Measurements from ENCODE around the gene SAYSD1.
"Not testable (repeated sequence)": the region's sequence is repeated elsewhere in the genome, so short reads cannot be mapped to it uniquely, and the experiment has no call there.

SAYSD1 gene

DNA sequence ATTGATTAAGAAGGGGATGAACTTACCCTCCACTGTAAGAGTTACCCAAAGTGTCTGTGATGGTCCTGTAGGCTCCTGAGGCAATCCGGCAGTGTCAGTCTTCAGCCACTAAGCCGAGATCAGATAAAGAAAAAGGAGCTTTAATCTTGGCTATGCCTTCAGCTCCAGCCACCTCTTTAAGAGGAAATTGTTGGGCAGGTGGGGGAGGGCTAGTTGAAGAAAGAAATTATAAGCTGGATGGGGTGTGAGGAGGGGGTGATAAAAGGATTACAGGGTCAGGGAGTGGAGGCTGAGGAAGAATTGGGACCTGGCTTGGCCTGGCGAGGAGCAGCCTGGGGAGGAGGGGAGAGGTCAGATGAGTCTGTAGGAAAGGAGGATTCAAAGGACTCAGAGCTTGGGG, 19.8 kb upstream of the SAYSD1 start:
- H3K4me1 ChIP-seq (ENCODE audit: insufficient read depth, low read length); H3K36me3 ChIP-seq (ENCODE audit: insufficient read depth, low read length): not testable (repeated sequence)

DNA sequence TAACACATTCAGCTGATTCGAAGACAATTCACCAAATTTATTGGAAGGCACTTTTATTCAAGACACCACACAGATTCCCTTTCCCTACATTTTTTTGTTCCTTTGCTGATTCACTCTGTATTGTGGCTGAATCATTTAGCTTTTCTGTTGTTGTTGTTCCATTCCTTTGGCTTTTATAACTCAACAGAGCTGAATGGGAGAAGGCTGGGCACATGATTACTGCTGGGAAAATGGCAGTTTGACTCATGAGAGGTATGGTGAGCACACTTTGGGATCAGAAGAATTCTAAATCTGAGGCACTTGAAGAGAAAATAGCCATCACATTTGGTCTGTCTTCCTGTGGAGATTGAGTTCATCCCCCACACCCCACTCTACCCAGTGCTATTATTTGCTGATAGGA, 15.7 kb upstream of the SAYSD1 start:
- no peaks in the 10 kb centered on the region for H3K36me3 ChIP-seq (ENCODE audit: insufficient read depth, low read length)
- H3K4me3 ChIP-seq (ENCODE audit: low read length): no peak overlapping the region
- H2AFZ ChIP-seq (ENCODE audit: low read depth, low read length): no peak overlapping the region
- no peaks in the 10 kb centered on the region for H3K27me3 ChIP-seq (ENCODE audit: insufficient read depth, low read length)
- H3K4me1 ChIP-seq (ENCODE audit: insufficient read depth, low read length): no peaks in the 10 kb centered on the region
- H3K9me3 ChIP-seq (ENCODE audit: low read length): no peaks in the 10 kb centered on the region

More for the DNA sequence above, 19.8 kb upstream of the SAYSD1 start:
- H2AFZ ChIP-seq (ENCODE audit: low read depth, low read length); H3K27me3 ChIP-seq (ENCODE audit: insufficient read depth, low read length); H3K9me3 ChIP-seq (ENCODE audit: low read length); H3K4me3 ChIP-seq (ENCODE audit: low read length): not testable (repeated sequence)

DNA sequence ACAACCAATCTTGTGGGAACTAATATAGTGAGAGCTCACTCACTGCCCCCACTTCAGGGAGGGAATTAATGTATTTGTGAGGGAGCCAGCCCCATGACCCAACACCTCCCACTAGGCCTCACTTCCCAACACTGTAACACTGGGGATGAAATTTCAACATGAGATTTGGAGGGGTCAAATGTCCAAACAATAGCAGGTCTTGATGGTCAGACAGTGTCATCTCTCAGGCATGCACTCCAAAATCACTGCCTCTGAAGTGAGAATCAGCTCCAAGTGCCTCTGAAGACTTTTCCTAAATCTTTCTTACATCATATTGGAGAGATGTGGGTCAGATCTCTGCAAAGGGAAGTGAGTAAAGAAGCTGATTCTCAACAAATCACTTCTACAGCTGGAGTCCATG, 13.8 kb upstream of the SAYSD1 start:
- Histone ChIP-seq H3K9me3 (ENCODE audit: low read length) (no peaks in the 10 kb centered on the region), H3K27me3 (ENCODE audit: insufficient read depth, low read length) (no peaks in the 10 kb centered on the region), H3K4me1 (ENCODE audit: insufficient read depth, low read length) (no peaks in the 10 kb centered on the region), H3K36me3 (ENCODE audit: insufficient read depth, low read length) (no peaks in the 10 kb centered on the region), H3K4me3 (ENCODE audit: low read length) (no peak overlapping the region), H2AFZ (ENCODE audit: low read depth, low read length) (no peak overlapping the region)

DNA sequence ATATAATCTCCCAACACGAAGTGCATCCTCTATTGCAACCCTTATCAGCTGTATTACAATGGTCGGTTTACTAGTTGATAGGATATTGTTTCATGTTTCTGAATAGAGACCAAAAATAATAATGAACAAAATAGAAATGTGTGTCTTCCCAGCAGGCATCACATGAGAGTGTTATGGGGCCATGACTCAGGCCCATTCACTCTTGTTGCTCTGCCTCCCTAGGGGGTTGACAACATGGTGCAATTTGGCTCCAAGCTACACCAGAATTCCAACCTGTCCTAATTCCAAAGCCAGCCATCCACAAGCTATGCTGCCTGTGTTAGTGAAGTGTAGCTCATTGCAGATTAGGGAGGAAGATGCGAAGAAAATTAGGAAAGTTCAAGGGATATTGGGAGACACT, 13.1 kb upstream of the SAYSD1 start:
- H3K4me1 ChIP-seq (ENCODE audit: insufficient read depth, low read length): no peaks in the 10 kb centered on the region
- no peaks in the 10 kb centered on the region for H3K9me3 ChIP-seq (ENCODE audit: low read length)

DNA sequence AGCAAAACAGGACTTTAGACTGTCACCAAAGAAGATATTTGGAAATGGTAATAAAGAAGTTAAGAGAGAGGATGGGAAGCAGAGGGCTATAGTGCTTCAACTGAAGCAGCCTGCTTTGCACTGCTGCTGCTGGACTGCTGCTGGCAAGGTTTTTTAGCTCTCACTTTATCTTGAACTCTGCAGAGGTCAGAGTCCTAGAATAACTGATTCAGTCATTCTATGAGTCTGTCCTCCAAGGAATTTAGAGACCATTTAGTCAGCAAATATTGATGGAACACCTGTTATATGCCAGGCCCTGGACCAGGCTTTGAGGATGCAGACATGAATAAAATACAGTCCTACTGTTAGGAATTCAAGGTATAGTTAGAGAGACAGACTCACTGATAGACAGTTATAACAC, 9.1 kb upstream of the SAYSD1 start:
- H3K4me1 ChIP-seq (ENCODE audit: insufficient read depth, low read length): no peaks in the 10 kb centered on the region
- H3K4me3 ChIP-seq (ENCODE audit: low read length): no peak overlapping the region
- no peaks in the 10 kb centered on the region for H3K36me3 ChIP-seq (ENCODE audit: insufficient read depth, low read length)
- H3K27me3 ChIP-seq (ENCODE audit: insufficient read depth, low read length): peaks cover 12% of the 10 kb centered on the region
- H2AFZ ChIP-seq (ENCODE audit: low read depth, low read length): no peak overlapping the region
- H3K9me3 ChIP-seq (ENCODE audit: low read length): no peaks in the 10 kb centered on the region

More for the DNA sequence above, 13.1 kb upstream of the SAYSD1 start:
- no peak overlapping the region for H2AFZ ChIP-seq (ENCODE audit: low read depth, low read length)
- H3K27me3 ChIP-seq (ENCODE audit: insufficient read depth, low read length): no peaks in the 10 kb centered on the region
- H3K4me3 ChIP-seq (ENCODE audit: low read length): no peak overlapping the region
- no peaks in the 10 kb centered on the region for H3K36me3 ChIP-seq (ENCODE audit: insufficient read depth, low read length)

DNA sequence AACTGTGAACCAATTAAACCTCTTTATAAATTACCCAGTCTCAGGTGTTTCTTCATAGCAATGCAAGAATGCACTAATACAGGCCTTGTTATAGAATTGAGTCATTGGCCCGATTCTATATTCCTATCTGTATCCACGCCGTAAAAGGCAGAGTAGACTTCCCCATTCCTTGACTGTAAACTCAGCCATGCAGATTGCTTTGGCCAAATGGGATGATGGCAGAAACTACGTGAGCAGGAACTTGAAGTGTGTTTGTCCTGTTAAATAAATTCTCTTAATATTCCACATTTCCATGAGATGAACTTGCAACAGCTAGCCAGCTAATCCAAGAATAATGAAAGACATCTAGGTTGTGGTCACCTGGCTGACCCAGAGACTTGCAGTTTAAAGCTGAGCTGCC, 3.9 kb upstream of the SAYSD1 start:
- peaks cover 14% of the 10 kb centered on the region for H3K27me3 ChIP-seq (ENCODE audit: insufficient read depth, low read length)
- H2AFZ ChIP-seq (ENCODE audit: low read depth, low read length): no peak overlapping the region
- H3K9me3 ChIP-seq (ENCODE audit: low read length): no peaks in the 10 kb centered on the region
- no peak overlapping the region for H3K4me3 ChIP-seq (ENCODE audit: low read length)
- H3K4me1 ChIP-seq (ENCODE audit: insufficient read depth, low read length): peaks cover 9% of the 10 kb centered on the region
- no peaks in the 10 kb centered on the region for H3K36me3 ChIP-seq (ENCODE audit: insufficient read depth, low read length)

DNA sequence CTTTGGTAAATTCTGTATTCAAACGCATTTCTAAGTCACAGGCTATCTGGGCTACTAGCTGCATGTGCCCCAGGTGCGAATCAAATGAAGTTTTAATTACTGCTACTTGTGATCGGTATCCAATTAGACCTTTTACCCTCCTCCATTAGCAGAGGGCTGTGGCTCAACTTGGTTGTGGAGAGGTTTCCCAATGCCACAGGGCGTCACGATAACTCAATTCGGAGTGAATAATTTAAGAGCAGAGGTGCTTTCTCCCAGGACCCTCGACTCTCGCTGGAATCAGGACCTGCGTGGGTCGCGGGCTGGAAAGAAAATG, 640 bp downstream of the SAYSD1 start:
- Histone ChIP-seq H3K4me1 (ENCODE audit: insufficient read depth, low read length) (peaks cover 16% of the 10 kb centered on the region), H2AFZ (ENCODE audit: low read depth, low read length) (peak overlapping the region; percentile 96), H3K36me3 (ENCODE audit: insufficient read depth, low read length) (no peaks in the 10 kb centered on the region), H3K4me3 (ENCODE audit: low read length) (peak overlapping the region; percentile 84), H3K27me3 (ENCODE audit: insufficient read depth, low read length) (peaks cover 2% of the 10 kb centered on the region), H3K9me3 (ENCODE audit: low read length) (no peaks in the 10 kb centered on the region)

DNA sequence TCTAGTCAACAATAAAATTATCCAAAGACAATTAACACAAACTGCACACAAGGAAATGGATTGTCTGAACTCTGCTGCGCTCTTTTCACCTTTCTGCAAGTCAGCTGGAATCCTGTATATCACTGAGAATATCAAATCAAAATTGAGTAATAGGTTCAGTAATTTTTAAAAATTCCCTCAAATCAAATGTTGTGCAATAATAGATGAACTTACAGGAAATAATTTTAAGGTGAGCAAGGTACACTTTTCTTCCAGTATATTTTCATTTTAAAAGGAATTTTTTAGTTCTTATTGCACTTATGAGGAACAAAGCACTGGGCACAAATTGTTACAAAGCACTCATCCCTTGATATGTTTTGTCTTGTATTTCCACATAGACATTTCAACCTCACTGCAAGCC, 1.2 kb downstream of the SAYSD1 start:
- H3K4me3 ChIP-seq (ENCODE audit: low read length): peak overlapping the region; percentile 84
- H3K36me3 ChIP-seq (ENCODE audit: insufficient read depth, low read length): peaks cover 1% of the 10 kb centered on the region
- H2AFZ ChIP-seq (ENCODE audit: low read depth, low read length): peak overlapping the region; percentile 96
- H3K4me1 ChIP-seq (ENCODE audit: insufficient read depth, low read length): peaks cover 16% of the 10 kb centered on the region
- H3K27me3 ChIP-seq (ENCODE audit: insufficient read depth, low read length): peaks cover 2% of the 10 kb centered on the region
- H3K9me3 ChIP-seq (ENCODE audit: low read length): no peaks in the 10 kb centered on the region

DNA sequence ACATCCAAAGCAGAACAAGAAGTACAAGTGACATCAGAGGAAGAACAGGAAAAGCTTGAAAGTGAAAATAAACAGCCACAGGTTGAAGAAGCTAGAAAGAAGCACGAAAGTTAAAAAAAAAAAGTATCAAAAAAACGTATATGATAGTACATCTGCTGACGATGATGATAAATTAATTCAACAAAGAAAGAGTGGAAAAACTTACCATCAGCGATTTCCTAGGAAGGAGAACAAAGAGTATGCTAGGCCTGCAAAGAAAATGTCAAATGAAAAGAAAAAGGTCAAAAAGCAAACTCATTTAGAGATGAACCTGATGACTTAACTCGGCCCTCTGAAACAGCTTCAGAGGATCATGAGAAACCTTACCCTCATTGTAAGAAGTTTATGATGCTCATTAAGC, 3.7 kb downstream of the SAYSD1 start:
- Histone ChIP-seq H3K4me1 (ENCODE audit: insufficient read depth, low read length) (peaks cover 16% of the 10 kb centered on the region), H3K27me3 (ENCODE audit: insufficient read depth, low read length) (peaks cover 2% of the 10 kb centered on the region), H3K36me3 (ENCODE audit: insufficient read depth, low read length) (peaks cover 6% of the 10 kb centered on the region), H3K9me3 (ENCODE audit: low read length) (no peaks in the 10 kb centered on the region), H3K4me3 (ENCODE audit: low read length) (no peak overlapping the region), H2AFZ (ENCODE audit: low read depth, low read length) (no peak overlapping the region)

DNA sequence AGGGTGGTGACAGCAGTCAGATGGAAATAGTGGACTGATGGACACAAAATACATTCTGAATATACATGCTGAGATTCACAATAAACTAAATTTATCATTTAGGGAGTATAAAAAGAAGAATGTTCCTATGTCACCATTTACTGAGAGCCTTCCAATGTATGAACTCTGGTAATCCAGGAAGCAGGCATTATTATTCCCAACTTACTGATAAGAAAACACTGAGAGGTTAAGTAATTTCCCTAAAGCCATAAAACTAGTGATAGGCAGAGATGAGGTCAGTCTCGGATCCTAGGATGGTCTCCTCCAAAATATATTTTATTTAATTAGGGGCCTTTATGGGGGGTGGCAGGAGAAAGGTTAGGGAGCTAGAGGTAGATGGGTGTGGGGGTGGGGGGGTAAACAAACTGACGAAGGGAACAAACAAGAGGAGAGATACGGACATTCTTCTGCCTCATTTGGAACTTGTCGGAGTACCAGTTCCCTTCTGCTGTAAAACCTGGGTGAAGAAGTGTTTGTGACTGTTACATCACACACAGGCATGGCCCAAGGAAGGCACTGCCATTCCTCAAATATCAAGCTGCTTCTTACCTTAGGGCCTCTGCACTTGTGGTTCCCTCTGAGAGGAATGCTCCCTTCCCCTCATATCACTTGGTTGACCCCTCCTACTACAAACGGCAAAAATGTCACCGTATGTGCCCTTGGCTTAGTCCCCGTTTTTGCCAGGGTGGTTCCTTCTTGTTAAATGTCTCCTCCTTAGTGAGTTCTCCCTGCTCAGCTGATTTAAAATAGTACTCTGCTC, 6.7 kb downstream of the SAYSD1 start:
- Histone ChIP-seq H3K9me3 (ENCODE audit: low read length) (no peaks in the 10 kb centered on the region), H2AFZ (ENCODE audit: low read depth, low read length) (no peak overlapping the region), H3K4me1 (ENCODE audit: insufficient read depth, low read length) (peaks cover under 1% of the 10 kb centered on the region), H3K27me3 (ENCODE audit: insufficient read depth, low read length) (no peaks in the 10 kb centered on the region), H3K4me3 (ENCODE audit: low read length) (no peak overlapping the region), H3K36me3 (ENCODE audit: insufficient read depth, low read length) (peaks cover 17% of the 10 kb centered on the region)

DNA sequence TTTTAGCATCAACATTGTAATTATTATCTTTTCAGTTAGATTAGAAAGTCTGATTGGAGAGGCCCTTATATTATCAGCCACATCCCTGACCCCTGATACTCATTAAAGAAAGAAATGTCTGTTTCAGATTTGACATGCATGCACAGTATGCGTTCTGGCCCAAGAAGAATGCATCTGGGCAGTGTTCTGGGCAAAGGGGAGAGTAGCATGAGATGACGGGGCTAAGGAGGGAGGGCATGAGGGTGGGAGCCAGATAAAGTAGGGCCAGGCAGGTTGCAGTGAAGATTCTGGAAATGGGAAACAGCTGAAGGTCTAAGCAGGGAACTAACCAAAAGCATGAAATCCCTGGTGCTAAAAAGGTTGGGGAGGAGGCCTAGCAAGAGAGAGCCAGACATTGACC, 7.3 kb downstream of the SAYSD1 start:
- no peak overlapping the region for H3K4me3 ChIP-seq (ENCODE audit: low read length)

DNA sequence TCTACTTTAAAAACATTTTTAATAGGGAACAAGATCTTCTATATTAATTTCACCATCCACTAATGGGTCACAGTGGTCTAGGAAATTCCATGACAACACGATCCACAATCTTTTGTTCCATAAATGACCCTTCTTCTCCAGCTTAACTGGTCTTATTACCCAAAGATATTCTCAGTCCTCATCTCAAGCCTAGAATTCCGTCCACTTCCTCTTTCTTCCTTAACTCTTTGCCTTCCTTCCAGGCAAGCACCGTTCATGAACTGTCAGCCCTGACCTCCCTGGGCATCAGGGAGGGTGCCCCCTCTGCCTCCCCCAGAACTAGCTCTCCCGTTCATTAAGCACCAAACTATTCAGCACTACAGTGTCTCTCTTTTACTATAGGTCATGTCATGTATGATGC, 8.0 kb downstream of the SAYSD1 start:
- H3K36me3 ChIP-seq (ENCODE audit: insufficient read depth, low read length): peaks cover 17% of the 10 kb centered on the region
- H3K4me1 ChIP-seq (ENCODE audit: insufficient read depth, low read length): no peaks in the 10 kb centered on the region
- no peaks in the 10 kb centered on the region for H3K9me3 ChIP-seq (ENCODE audit: low read length)
- no peaks in the 10 kb centered on the region for H3K27me3 ChIP-seq (ENCODE audit: insufficient read depth, low read length)
- H2AFZ ChIP-seq (ENCODE audit: low read depth, low read length): no peak overlapping the region
- no peak overlapping the region for H3K4me3 ChIP-seq (ENCODE audit: low read length)

More for the DNA sequence above, 7.3 kb downstream of the SAYSD1 start:
- peaks cover 17% of the 10 kb centered on the region for H3K36me3 ChIP-seq (ENCODE audit: insufficient read depth, low read length)
- no peaks in the 10 kb centered on the region for H3K9me3 ChIP-seq (ENCODE audit: low read length)
- no peaks in the 10 kb centered on the region for H3K4me1 ChIP-seq (ENCODE audit: insufficient read depth, low read length)
- no peaks in the 10 kb centered on the region for H3K27me3 ChIP-seq (ENCODE audit: insufficient read depth, low read length)
- no peak overlapping the region for H2AFZ ChIP-seq (ENCODE audit: low read depth, low read length)

DNA sequence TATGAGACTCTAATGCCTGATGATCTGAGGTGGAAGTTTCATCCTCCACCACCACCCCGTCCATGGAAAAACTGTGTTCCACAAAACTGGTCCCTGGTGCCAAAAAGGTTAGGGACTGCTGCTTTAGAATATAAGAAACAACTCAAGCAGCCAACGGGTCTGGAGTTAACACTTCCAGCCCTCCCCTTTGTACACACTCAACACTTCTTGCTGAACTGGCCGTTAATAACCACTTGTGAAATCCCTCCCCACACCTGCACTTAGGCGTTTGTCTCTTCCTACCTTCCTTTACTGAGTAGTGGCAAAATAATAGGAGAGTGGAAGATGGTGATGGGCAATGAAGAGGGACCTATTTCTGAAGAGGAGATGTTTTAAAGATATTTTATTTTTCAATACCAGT, 10.5 kb downstream of the SAYSD1 start:
- Histone ChIP-seq H3K9me3 (ENCODE audit: low read length) (no peaks in the 10 kb centered on the region), H3K36me3 (ENCODE audit: insufficient read depth, low read length) (peaks cover 17% of the 10 kb centered on the region), H3K4me3 (ENCODE audit: low read length) (no peak overlapping the region), H3K4me1 (ENCODE audit: insufficient read depth, low read length) (no peaks in the 10 kb centered on the region), H3K27me3 (ENCODE audit: insufficient read depth, low read length) (no peaks in the 10 kb centered on the region), H2AFZ (ENCODE audit: low read depth, low read length) (no peak overlapping the region)

DNA sequence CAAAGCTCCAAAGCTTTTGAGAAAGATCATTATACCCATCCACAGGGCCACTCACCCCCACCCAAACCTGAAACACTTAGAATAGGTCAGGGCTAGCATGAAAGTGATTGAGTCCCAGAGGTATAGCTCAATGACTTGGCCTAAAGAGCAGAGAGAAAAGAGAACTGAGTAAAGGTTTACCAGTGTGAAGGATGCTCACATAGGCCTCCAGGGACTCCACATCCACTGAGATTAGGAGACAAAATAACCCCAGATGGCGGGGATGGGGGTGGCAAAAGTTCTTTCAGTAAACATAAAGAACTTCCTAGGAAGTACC, 12.2 kb downstream of the SAYSD1 start:
- Histone ChIP-seq H3K9me3 (ENCODE audit: low read length) (no peaks in the 10 kb centered on the region), H3K36me3 (ENCODE audit: insufficient read depth, low read length) (peaks cover 11% of the 10 kb centered on the region), H3K27me3 (ENCODE audit: insufficient read depth, low read length) (no peaks in the 10 kb centered on the region), H3K4me1 (ENCODE audit: insufficient read depth, low read length) (no peaks in the 10 kb centered on the region), H2AFZ (ENCODE audit: low read depth, low read length) (no peak overlapping the region), H3K4me3 (ENCODE audit: low read length) (no peak overlapping the region)
